BE2C (cell line): ENCODE results near the gene ZNF112.

ENCODE experiments used
- DNase-seq: peaks from one replicate; pipeline ENCODE4 v3.0.0-alpha.2; 2020
- H3K27me3 ChIP-seq: fragments of 250-450 bp; sonication (Bioruptor Pico); 2 replicates; pipeline ENCODE4 v1.5.1; 2020; ENCODE audit warnings: mild to moderate bottlenecking
- H3K36me3 ChIP-seq: fragments of 250-450 bp; sonication (Bioruptor Pico); 2 replicates; pipeline ENCODE4 v1.5.1; 2020; ENCODE audit warnings: mild to moderate bottlenecking
- H3K4me1 ChIP-seq: fragments of 250-450 bp; sonication (Bioruptor Pico); 2 replicates; pipeline ENCODE4 v1.5.1; 2020
- H3K4me3 ChIP-seq: 2 replicates; pipeline ENCODE4 v1.5.1; 2011; ENCODE audit warnings: low read depth, low read length
- H3K9me3 ChIP-seq: fragments of 250-450 bp; sonication (Bioruptor Pico); 2 replicates; pipeline ENCODE4 v1.5.1; 2020
- TF ChIP-seq, protein P1 (sequence below): IDR thresholded peaks from 2 replicates; pipeline ENCODE4 v1.5.1; 2012; ENCODE audit warnings: mild to moderate bottlenecking, low read depth, low read length

Gene ZNF112

DNA sequence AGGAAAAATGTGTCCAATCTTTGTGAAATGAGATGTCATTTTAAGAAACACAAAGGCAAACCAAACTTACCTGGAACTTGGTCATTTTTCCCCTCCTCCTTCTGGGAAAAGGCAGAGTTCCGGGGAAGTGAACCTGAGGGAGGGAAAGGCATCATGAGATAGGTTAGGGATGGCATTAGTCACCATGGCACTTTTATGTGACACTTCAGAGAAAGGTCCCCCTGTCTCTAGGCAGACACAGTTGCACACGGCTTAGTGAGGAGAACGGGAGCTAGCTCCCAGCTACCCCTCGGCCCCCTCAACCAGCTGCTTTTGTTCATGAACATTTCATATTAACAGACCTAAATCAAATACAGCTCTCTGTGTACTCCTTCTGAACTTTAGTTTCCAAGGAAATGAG is 53.2 kb downstream of the ZNF112 start:
- no peaks in the 10 kb centered on the region for H3K4me1 ChIP-seq
- TF ChIP-seq, protein P1, sequence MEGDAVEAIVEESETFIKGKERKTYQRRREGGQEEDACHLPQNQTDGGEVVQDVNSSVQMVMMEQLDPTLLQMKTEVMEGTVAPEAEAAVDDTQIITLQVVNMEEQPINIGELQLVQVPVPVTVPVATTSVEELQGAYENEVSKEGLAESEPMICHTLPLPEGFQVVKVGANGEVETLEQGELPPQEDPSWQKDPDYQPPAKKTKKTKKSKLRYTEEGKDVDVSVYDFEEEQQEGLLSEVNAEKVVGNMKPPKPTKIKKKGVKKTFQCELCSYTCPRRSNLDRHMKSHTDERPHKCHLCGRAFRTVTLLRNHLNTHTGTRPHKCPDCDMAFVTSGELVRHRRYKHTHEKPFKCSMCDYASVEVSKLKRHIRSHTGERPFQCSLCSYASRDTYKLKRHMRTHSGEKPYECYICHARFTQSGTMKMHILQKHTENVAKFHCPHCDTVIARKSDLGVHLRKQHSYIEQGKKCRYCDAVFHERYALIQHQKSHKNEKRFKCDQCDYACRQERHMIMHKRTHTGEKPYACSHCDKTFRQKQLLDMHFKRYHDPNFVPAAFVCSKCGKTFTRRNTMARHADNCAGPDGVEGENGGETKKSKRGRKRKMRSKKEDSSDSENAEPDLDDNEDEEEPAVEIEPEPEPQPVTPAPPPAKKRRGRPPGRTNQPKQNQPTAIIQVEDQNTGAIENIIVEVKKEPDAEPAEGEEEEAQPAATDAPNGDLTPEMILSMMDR: no peak
- no peaks in the 10 kb centered on the region; the same call in 1 of the 2 replicates for H3K9me3 ChIP-seq
- peaks cover 24% of the 10 kb centered on the region for H3K36me3 ChIP-seq
- no peak for DNase-seq
- peak overlapping the region; percentile 94 for H3K4me3 ChIP-seq
- H3K27me3 ChIP-seq: no peaks in the 10 kb centered on the region

DNA sequence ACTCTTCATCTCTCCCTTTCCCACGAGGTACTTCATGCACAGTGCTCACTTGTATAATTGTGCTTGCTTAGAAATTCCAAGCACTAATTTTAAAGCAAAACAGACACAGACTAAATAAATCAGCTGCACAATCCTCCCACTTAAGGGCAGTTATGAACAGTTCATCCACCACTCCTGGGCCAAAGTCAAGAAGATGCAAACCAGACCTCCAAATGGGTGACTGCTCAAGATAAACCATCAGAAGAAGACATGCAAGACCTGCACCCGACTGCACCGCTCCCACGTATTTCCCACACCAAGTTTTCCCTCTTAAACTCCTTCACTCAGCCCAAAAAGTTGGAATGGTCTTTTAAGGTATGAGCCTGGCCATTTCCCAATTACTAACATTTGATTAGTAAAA is 71.5 kb downstream of the ZNF112 start:
- no peak overlapping the region for H3K4me3 ChIP-seq
- no peaks in the 10 kb centered on the region for H3K9me3 ChIP-seq
- no peaks in the 10 kb centered on the region for H3K4me1 ChIP-seq
- H3K36me3 ChIP-seq: peaks cover 19% of the 10 kb centered on the region
- TF ChIP-seq, protein P1: no peak
- no peak for DNase-seq
- H3K27me3 ChIP-seq: no peaks in the 10 kb centered on the region

DNA sequence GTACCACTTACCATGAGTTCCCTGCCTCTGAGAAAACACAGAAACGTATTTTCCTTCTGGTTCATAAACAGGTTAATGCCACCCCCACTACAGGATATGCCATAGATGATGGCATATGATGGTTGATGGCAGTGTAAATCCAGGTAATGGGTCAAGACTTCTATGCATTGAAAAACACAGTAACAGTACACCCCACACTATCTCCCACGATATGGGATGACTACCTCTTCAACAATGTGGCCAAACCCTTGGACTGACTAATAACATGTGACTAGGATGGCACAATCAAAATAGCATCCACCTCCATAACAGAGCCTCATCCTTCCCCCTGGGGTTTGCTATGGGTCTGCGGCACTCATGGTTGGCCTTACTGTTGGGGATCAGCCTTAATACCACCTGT is 73.6 kb downstream of the ZNF112 start:
- H3K9me3 ChIP-seq: no peaks in the 10 kb centered on the region
- H3K4me1 ChIP-seq: no peaks in the 10 kb centered on the region
- no peaks in the 10 kb centered on the region for H3K27me3 ChIP-seq
- no peak for DNase-seq
- TF ChIP-seq, protein P1: no peak
- H3K36me3 ChIP-seq: peaks cover 7% of the 10 kb centered on the region
- no peak overlapping the region for H3K4me3 ChIP-seq

DNA sequence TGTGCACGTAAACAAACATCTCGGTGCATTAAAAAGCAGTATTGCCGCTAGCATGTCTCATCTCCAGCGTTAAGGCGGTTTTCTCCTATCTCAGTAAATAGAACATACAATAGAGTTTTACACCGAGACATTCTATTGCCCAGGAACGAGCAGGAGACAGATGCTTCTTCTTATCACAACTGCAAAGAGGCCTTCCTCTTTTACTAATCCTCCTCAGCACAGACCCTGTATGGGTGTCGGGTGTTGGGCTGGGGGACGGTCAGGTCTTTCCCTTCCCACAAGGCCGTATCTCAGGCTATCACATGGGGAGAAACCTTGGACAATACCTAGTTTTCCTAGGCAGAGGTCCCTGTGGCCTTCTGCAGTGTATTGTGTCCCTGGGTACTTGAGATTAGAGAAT is 75.6 kb downstream of the ZNF112 start:
- Histone ChIP-seq H3K4me1 (no peaks in the 10 kb centered on the region), H3K27me3 (no peaks in the 10 kb centered on the region), H3K36me3 (no peaks in the 10 kb centered on the region), H3K9me3 (no peaks in the 10 kb centered on the region), H3K4me3 (no peak overlapping the region)
- TF ChIP-seq, protein P1: no peak
- no peak for DNase-seq

DNA sequence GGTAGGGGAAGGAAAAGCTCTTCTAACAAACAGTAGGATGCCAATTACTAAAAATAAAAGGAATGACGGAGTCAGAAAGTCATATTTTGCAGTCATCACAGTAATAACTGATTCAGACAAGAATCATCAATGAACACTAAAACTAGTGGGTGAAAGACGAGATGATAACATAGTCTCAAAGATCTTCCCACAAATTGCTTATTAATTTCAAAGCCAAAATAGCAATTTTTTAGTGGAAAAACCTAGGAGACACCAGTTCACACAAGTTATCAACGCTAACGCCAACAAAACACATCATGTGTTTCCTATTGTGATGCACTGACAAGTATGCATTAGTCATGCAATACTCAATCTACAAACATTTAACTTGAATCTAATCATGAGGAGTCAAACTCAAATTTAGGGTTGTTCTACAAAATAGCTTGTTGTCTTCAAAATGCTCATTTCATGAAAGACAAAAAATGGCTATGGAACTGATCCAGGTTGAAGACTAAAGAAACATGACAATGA is 78.2 kb downstream of the ZNF112 start:
- TF ChIP-seq, protein P1: no peak
- Histone ChIP-seq H3K27me3 (no peaks in the 10 kb centered on the region), H3K9me3 (no peaks in the 10 kb centered on the region; the same call in 1 of the 2 replicates), H3K36me3 (no peaks in the 10 kb centered on the region), H3K4me1 (no peaks in the 10 kb centered on the region), H3K4me3 (no peak overlapping the region)
- DNase-seq: no peak

DNA sequence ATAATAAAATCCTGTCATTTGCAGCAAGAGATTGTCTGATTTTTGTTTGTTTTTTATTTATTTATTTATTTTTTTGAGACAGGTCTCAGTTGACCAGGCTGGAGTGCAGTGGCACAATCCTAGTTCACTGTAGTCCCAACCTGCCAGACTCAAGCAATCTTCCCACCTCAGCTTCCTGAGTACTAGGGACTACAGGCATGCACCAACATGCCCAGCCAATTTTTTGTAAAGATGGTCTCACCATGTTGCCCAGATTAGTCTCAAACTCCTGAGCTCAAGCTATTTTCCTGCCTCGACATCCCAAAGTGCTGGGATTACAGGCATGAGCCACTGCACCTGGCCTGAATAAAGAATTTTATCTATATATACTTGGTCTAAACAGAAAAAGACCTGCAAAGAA is 79.1 kb downstream of the ZNF112 start:
- H3K4me3 ChIP-seq: no peak overlapping the region
- no peaks in the 10 kb centered on the region for H3K4me1 ChIP-seq
- H3K9me3 ChIP-seq: no peaks in the 10 kb centered on the region; the same call in 1 of the 2 replicates
- no peaks in the 10 kb centered on the region for H3K27me3 ChIP-seq
- no peaks in the 10 kb centered on the region for H3K36me3 ChIP-seq
- TF ChIP-seq, protein P1: no peak
- no peak for DNase-seq
